GM10266 (cell line): ENCODE measurements around the gene CELF1.

Experiments
- DNase-seq: peaks from one replicate; pipeline ENCODE4 v3.0.0; 2012; ENCODE audit errors: extremely low spot score
- TF ChIP-seq, protein P1 (sequence below): IDR thresholded peaks from 2 replicates; pipeline ENCODE4 v1.5.1; 2012; ENCODE audit warnings: mild to moderate bottlenecking, low read depth; ENCODE audit not compliant: control insufficient read depth, insufficient read depth; ENCODE audit errors: missing control alignments

Gene CELF1

GRCh38 chr11:47507563-47508239, 45.2 kb downstream of the CELF1 start:
- DNase-seq = no peak
- TF ChIP-seq, protein P1, sequence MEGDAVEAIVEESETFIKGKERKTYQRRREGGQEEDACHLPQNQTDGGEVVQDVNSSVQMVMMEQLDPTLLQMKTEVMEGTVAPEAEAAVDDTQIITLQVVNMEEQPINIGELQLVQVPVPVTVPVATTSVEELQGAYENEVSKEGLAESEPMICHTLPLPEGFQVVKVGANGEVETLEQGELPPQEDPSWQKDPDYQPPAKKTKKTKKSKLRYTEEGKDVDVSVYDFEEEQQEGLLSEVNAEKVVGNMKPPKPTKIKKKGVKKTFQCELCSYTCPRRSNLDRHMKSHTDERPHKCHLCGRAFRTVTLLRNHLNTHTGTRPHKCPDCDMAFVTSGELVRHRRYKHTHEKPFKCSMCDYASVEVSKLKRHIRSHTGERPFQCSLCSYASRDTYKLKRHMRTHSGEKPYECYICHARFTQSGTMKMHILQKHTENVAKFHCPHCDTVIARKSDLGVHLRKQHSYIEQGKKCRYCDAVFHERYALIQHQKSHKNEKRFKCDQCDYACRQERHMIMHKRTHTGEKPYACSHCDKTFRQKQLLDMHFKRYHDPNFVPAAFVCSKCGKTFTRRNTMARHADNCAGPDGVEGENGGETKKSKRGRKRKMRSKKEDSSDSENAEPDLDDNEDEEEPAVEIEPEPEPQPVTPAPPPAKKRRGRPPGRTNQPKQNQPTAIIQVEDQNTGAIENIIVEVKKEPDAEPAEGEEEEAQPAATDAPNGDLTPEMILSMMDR = no peak

DNA sequence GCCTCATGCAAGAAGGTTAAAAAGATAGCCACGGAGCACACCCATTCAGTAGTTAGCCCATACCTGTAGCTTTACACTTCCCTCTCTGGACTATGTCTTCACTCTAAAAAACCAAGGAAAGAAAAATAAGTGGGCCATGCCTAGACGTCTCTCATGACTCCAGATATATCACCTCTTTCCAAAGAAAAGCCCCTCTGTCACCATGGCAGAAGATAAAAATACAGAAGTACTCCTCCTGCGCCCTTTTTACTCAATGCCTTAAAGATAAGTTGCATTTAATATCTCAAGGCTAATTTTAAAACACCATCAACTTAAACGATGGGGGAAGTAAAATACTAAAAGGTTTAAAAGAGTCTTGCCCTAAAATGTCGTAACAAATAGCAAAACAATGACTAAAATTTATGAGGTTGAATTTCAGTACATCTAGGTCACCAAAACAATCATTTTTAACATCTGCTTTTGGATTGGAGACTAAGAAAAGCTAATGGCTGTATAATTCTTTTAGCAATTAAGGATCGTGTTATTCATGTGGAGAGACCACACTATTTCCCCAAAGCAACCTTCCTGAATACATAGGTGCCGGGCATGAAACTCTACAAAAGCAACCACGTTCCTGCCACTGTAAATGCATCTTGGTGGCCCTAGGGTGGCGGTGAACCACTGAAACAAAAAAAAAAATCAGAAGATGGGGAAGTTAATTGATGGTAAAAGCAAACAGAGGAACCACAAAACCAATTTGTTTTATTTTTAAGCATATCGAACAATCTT, 46.0 kb downstream of the CELF1 start:
- no peak for DNase-seq
- TF ChIP-seq, protein P1 = no peak

GRCh38 chr11:47506373-47506772, 46.6 kb downstream of the CELF1 start:
- TF ChIP-seq, protein P1 = no peak
- DNase-seq = no peak

DNA sequence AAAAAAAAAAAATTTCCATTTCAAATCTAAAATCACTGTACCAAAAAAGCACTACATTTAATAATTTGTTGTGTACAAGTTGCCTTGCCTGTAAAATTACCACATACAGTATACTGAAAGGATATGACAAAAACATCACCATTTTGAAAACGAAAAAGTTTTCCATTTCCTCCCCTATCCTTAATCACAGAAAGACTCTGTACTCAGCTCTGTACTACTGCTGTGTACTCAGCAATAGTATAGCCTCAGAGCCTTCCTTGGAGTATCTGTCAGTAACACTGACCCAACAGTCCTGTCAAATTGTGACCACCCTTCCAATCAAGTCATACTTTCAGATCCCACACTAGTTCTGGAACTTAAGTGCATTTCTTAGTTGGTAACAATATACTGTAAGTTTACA, 48.0 kb downstream of the CELF1 start:
- DNase-seq = no peak
- TF ChIP-seq, protein P1 = no peak

- no peak for DNase-seq
- TF ChIP-seq, protein P1 = no peak
These were observed 49.7 kb downstream of the CELF1 start for GRCh38 chr11:47503227-47503626.

GRCh38 chr11:47502767-47503166, 50.2 kb downstream of the CELF1 start:
- no peak for DNase-seq
- TF ChIP-seq, protein P1 = no peak

GRCh38 chr11:47501101-47501500, 51.8 kb downstream of the CELF1 start:
- TF ChIP-seq, protein P1 = no peak

More at GRCh38 chr11:47501101-47501500, 51.8 kb downstream of the CELF1 start:
- no peak for DNase-seq
